Measurements from ENCODE around the gene CSTF1. TPM values are rescaled to one million over a fixed set of nuclear protein-coding genes. Genes with fewer than 3 reads are reported as not detected.
A peak's percentile ranks its signal among the peaks of the same experiment; 100 is the strongest.

The CSTF1 gene
- total RNA-seq, 1 experiment from 2014 or later = 44.5 TPM

- intact Hi-C loops (cut with micrococcal nuclease) = no loop called here
- no peaks in the 10 kb centered on the region for H4K20me1 ChIP-seq (ENCODE audit: insufficient read depth)
- ChIA-PET RAD21 (ENCODE audit: low non-redundant PET in 1 of 2, low total read pairs in 2 of 2, uncharacterized antibody in 2 of 2, unreplicated experiment in 2 of 2) (no interaction called here), CTCF (no interaction called here), POLR2A (interaction anchor here (0.6 to 0.7 kb wide), 2 partner anchors 10 to 15 kb away, joined by 3 to 4 read pairs; no protein-coding TSS in a partner anchor)
- DNase-seq (ENCODE audit: low read depth, low spot score) (no peak), ATAC-seq (no peak)
- H3K4me3 ChIP-seq (replicated peaks in 1 of 2; ENCODE audit: low read depth in 1 of 2, low read length in 2 of 2) = no peak overlapping the region
- no peak overlapping the region for H3K4me2 ChIP-seq (ENCODE audit: low read length)
- no peaks in the 10 kb centered on the region for H3K4me1 ChIP-seq (ENCODE audit: control insufficient read depth in 1 of 2, insufficient read depth in 2 of 2, low read length in 2 of 2)
- no peaks in the 10 kb centered on the region for H3K9me3 ChIP-seq (ENCODE audit: control insufficient read depth in 1 of 2, insufficient read depth in 1 of 2, low read depth in 1 of 2, low read length in 2 of 2)
- H3K27ac ChIP-seq (ENCODE audit: low read depth, low read length) = no peak overlapping the region
- TSS peak; percentile 16 for BruUV-seq (replicated peaks)
- H3K9ac ChIP-seq (ENCODE audit: low read length) = no peak overlapping the region
- peaks cover 36 to 41% of the 10 kb centered on the region in 2 experiments for H3K36me3 ChIP-seq (ENCODE audit: control insufficient read depth in 1 of 2, insufficient read depth in 2 of 2, low read length in 2 of 2)
- no peak for TF ChIP-seq EGR1 (IDR thresholded peaks at IDR 0.05; ENCODE audit: low read depth)
- TF ChIP-seq POLR2AphosphoS5 (IDR thresholded peaks at IDR 0.05; ENCODE audit: low read depth, low read length) = 0 out of 2 replicates have a peak, but pooled peaks have one; percentile 16
- TF ChIP-seq JUND (IDR thresholded peaks at IDR 0.05) = no peak
- H2AFZ ChIP-seq (ENCODE audit: low read depth, low read length, poor library complexity, severe bottlenecking) = no peak overlapping the region
- no peaks in the 10 kb centered on the region for H3K27me3 ChIP-seq (ENCODE audit: insufficient read depth, low read length)
- H3K9me2 ChIP-seq (ENCODE audit: insufficient read depth) = no peaks in the 10 kb centered on the region
- peaks cover 32% of the 10 kb centered on the region for H3K79me2 ChIP-seq (ENCODE audit: insufficient read depth, low read length)
Measured at GRCh38 chr20:56368351-56369134, 23.9 kb upstream of the CSTF1 start.

GRCh38 chr20:56369179-56369578, 23.3 kb upstream of the CSTF1 start:
- no peaks in the 10 kb centered on the region for H3K4me1 ChIP-seq (ENCODE audit: control insufficient read depth in 1 of 2, insufficient read depth in 2 of 2, low read length in 2 of 2)
- BruUV-seq (replicated peaks) = no TSS peak
- ATAC-seq (no peak), DNase-seq (ENCODE audit: low read depth, low spot score) (no peak)
- H3K9me2 ChIP-seq (ENCODE audit: insufficient read depth) = no peaks in the 10 kb centered on the region
- H3K79me2 ChIP-seq (ENCODE audit: insufficient read depth, low read length) = peaks cover 38% of the 10 kb centered on the region
- no peaks in the 10 kb centered on the region for H3K27me3 ChIP-seq (ENCODE audit: insufficient read depth, low read length)
- H2AFZ ChIP-seq (ENCODE audit: low read depth, low read length, poor library complexity, severe bottlenecking) = no peak overlapping the region
- no peaks in the 10 kb centered on the region for H3K9me3 ChIP-seq (ENCODE audit: control insufficient read depth in 1 of 2, insufficient read depth in 1 of 2, low read depth in 1 of 2, low read length in 2 of 2)
- no peak for TF ChIP-seq ZNF274 (IDR thresholded peaks at IDR 0.05; ENCODE audit: low read depth, low read length)
- no peak for TF ChIP-seq CTCF (IDR thresholded peaks at IDR 0.05 in 2 of 3, conservative IDR thresholded peaks at IDR 0.05 in 1 of 3; ENCODE audit: borderline replicate concordance in 1 of 3, insufficient read depth in 1 of 3, low read depth in 2 of 3, low read length in 2 of 3)
- TF ChIP-seq JUND (IDR thresholded peaks at IDR 0.05) = no peak
- TF ChIP-seq POLR2A (IDR thresholded peaks at IDR 0.05; ENCODE audit: borderline replicate concordance, extremely low read depth, insufficient read depth, insufficient read length) = no peak
- TF ChIP-seq EZH2phosphoT487 (IDR thresholded peaks at IDR 0.05; ENCODE audit: borderline replicate concordance) = no peak
- TF ChIP-seq EGR1 (IDR thresholded peaks at IDR 0.05; ENCODE audit: low read depth) = no peak
- TF ChIP-seq REST (IDR thresholded peaks at IDR 0.05; ENCODE audit: low read depth) = no peak
- no peak for TF ChIP-seq ATF3 (IDR thresholded peaks at IDR 0.05)
- ChIA-PET CTCF (no interaction called here), POLR2A (interaction anchor here (0.6 kb wide), 1 partner anchor 15 kb away, joined by 3 read pairs; no protein-coding TSS in a partner anchor), RAD21 (ENCODE audit: low non-redundant PET in 1 of 2, low total read pairs in 2 of 2, uncharacterized antibody in 2 of 2, unreplicated experiment in 2 of 2) (no interaction called here)
- no peak overlapping the region for H3K27ac ChIP-seq (ENCODE audit: low read depth, low read length)
- H4K20me1 ChIP-seq (ENCODE audit: insufficient read depth) = no peaks in the 10 kb centered on the region
- intact Hi-C loops (cut with micrococcal nuclease) = no loop called here
- H3K9ac ChIP-seq (ENCODE audit: low read length) = no peak overlapping the region
- H3K4me3 ChIP-seq (replicated peaks in 1 of 2; ENCODE audit: low read depth in 1 of 2, low read length in 2 of 2) = no peak overlapping the region
- no peak overlapping the region for H3K4me2 ChIP-seq (ENCODE audit: low read length)
- H3K36me3 ChIP-seq (ENCODE audit: control insufficient read depth in 1 of 2, insufficient read depth in 2 of 2, low read length in 2 of 2) = peaks cover 40 to 47% of the 10 kb centered on the region in 2 experiments
